Measurements from ENCODE around the gene SPIN1.

Gene SPIN1

GRCh38 chr9:88435336-88435735 lies 47.1 kb downstream of the SPIN1 start (continued):
- no peak for TF ChIP-seq POU6F1 (CRISPR knock-in tag; IDR thresholded peaks at IDR 0.05; ENCODE audit: borderline replicate concordance, low read depth)
- TF ChIP-seq CREB5 (CRISPR knock-in tag; IDR thresholded peaks at IDR 0.05; ENCODE audit: low read depth) = no peak
- TF ChIP-seq ZFP3 (CRISPR knock-in tag; IDR thresholded peaks at IDR 0.05) = no peak
- TF ChIP-seq ZNF565 (CRISPR knock-in tag; conservative IDR thresholded peaks at IDR 0.05; ENCODE audit: low read depth) = no peak
- no peak for TF ChIP-seq PPARA (CRISPR knock-in tag; IDR thresholded peaks at IDR 0.05; ENCODE audit: borderline replicate concordance)
- no peak for TF ChIP-seq ZFP30 (CRISPR knock-in tag; IDR thresholded peaks at IDR 0.05)
- TF ChIP-seq ESRRG (CRISPR knock-in tag; IDR thresholded peaks at IDR 0.05) = no peak
- TF ChIP-seq TCF4 (CRISPR knock-in tag; IDR thresholded peaks at IDR 0.05; ENCODE audit: borderline replicate concordance) = no peak
- TF ChIP-seq CSRNP3 (CRISPR knock-in tag; IDR thresholded peaks at IDR 0.05) = no peak
- TF ChIP-seq SNAI2 (CRISPR knock-in tag; IDR thresholded peaks at IDR 0.05) = no peak
- no peak for TF ChIP-seq ZC3H10 (CRISPR knock-in tag; IDR thresholded peaks at IDR 0.05)
- no peak for TF ChIP-seq RARB (CRISPR knock-in tag; IDR thresholded peaks at IDR 0.05)

DNA sequence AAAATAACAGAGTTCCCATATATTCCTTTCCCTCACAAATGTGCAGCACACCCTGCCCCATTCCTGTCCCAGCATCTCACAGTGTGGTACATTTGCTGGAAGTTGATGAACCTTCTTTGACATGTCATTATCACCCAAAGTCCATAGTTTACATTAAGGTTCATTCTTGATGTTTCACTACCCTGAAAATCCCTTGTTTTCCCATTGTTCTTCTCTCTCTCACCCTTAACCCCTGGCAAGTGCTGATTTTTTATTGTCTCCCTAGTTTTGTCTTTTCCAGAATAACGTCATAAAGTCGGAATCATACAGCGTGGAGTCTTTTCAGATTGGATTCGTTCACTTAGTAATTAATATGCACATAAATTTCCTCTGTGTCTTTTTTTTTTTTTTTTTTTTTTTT lies 48.1 kb downstream of the SPIN1 start:
- no peak for ATAC-seq
- TF ChIP-seq CSDC2 (CRISPR knock-in tag; IDR thresholded peaks at IDR 0.05) (no peak), ZNF565 (CRISPR knock-in tag; conservative IDR thresholded peaks at IDR 0.05; ENCODE audit: low read depth) (no peak), ESRRG (CRISPR knock-in tag; IDR thresholded peaks at IDR 0.05) (no peak), ISL1 (CRISPR knock-in tag; IDR thresholded peaks at IDR 0.05) (no peak), ARNTL (CRISPR knock-in tag; IDR thresholded peaks at IDR 0.05; ENCODE audit: borderline replicate concordance, low read depth) (no peak), CSRNP3 (CRISPR knock-in tag; IDR thresholded peaks at IDR 0.05) (no peak), BACH2 (CRISPR knock-in tag; IDR thresholded peaks at IDR 0.05; ENCODE audit: borderline replicate concordance) (no peak)
- TF ChIP-seq, protein P1, sequence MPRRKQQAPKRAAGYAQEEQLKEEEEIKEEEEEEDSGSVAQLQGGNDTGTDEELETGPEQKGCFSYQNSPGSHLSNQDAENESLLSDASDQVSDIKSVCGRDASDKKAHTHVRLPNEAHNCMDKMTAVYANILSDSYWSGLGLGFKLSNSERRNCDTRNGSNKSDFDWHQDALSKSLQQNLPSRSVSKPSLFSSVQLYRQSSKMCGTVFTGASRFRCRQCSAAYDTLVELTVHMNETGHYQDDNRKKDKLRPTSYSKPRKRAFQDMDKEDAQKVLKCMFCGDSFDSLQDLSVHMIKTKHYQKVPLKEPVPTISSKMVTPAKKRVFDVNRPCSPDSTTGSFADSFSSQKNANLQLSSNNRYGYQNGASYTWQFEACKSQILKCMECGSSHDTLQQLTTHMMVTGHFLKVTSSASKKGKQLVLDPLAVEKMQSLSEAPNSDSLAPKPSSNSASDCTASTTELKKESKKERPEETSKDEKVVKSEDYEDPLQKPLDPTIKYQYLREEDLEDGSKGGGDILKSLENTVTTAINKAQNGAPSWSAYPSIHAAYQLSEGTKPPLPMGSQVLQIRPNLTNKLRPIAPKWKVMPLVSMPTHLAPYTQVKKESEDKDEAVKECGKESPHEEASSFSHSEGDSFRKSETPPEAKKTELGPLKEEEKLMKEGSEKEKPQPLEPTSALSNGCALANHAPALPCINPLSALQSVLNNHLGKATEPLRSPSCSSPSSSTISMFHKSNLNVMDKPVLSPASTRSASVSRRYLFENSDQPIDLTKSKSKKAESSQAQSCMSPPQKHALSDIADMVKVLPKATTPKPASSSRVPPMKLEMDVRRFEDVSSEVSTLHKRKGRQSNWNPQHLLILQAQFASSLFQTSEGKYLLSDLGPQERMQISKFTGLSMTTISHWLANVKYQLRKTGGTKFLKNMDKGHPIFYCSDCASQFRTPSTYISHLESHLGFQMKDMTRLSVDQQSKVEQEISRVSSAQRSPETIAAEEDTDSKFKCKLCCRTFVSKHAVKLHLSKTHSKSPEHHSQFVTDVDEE (CRISPR knock-in tag; IDR thresholded peaks at IDR 0.05) = no peak

GRCh38 chr9:88437210-88438146 lies 49.2 kb downstream of the SPIN1 start:
- no peak for ATAC-seq
- TF ChIP-seq, protein P1 (CRISPR knock-in tag; IDR thresholded peaks at IDR 0.05) = no peak
- TF ChIP-seq ZFP3 (CRISPR knock-in tag; IDR thresholded peaks at IDR 0.05) = no peak
- no peak for TF ChIP-seq ESRRG (CRISPR knock-in tag; IDR thresholded peaks at IDR 0.05)
- TF ChIP-seq PATZ1 (CRISPR knock-in tag; IDR thresholded peaks at IDR 0.05; ENCODE audit: borderline replicate concordance) = no peak
- TF ChIP-seq ZC3H10 (CRISPR knock-in tag; IDR thresholded peaks at IDR 0.05) = no peak
- no peak for TF ChIP-seq CSRNP3 (CRISPR knock-in tag; IDR thresholded peaks at IDR 0.05)
- no peak for TF ChIP-seq ZNF8 (CRISPR knock-in tag; IDR thresholded peaks at IDR 0.05)
- TF ChIP-seq SNAI2 (CRISPR knock-in tag; IDR thresholded peaks at IDR 0.05) = no peak
- no peak for TF ChIP-seq GLIS3 (CRISPR knock-in tag; IDR thresholded peaks at IDR 0.05)
